NCI-H2171 treated with DMSO at 0.1 percent for 48 hours (cell line): Measurements from ENCODE around the gene NEUROG1.
A peak's percentile ranks its signal among the peaks of the same experiment; 100 is the strongest.

Source experiments
- DNase-seq: peaks from one replicate; lab custom pipeline; 2025; lab: John Stamatoyannopoulos, UW

Gene NEUROG1

DNA sequence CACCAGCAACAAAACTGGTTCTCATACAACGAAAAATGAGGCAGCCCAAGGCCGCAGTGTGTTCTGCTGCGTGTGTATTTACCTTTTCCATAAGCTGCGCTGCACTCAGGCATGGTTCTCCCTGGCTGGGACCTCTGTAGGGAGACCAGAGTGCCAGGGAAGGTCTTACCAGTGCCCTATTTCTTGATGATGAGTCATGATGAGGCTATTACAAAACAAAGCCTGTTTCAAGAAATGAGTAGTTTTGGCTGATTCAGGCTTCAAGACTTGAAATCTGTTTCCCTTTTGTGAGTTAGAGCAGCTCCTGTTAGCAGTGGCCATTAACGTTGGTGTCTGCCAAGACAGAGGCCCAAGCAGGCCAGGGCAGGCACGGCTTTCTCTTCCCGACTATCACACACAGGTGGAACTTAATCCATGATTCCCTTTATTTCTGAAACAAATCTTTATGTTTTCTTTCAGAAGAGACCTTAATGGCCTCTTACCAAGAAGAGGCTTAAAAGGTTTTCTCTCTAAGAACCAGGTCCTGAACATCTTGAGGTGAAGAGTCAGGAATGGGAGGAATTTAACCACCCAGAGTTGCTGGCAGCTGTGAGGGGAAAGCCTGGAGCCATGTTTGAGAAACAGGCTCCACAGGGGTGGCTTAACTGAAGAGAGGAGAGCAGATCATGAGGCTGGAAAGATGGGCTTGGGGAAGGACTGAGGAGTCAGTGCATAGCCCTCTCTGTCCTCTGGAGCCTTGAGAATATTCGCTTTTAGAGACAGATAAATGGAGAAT is 42.2 kb downstream of the NEUROG1 start:
- DNase-seq: no peak

DNA sequence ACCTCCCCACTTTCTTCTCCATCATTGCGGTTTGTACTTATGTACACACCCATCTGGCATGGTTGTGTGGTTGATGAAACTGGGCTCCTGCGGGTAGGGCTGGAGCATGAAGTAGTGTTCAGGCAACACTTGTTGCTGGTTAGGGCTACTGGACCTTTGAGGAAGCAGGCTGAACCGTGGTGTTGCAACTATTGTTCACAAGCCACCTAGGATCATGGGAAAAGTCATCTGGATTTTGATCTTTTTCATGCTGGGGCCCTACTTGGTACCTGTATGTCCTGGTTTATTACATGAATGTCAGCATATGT is 43.5 kb downstream of the NEUROG1 start:
- DNase-seq: no peak

DNA sequence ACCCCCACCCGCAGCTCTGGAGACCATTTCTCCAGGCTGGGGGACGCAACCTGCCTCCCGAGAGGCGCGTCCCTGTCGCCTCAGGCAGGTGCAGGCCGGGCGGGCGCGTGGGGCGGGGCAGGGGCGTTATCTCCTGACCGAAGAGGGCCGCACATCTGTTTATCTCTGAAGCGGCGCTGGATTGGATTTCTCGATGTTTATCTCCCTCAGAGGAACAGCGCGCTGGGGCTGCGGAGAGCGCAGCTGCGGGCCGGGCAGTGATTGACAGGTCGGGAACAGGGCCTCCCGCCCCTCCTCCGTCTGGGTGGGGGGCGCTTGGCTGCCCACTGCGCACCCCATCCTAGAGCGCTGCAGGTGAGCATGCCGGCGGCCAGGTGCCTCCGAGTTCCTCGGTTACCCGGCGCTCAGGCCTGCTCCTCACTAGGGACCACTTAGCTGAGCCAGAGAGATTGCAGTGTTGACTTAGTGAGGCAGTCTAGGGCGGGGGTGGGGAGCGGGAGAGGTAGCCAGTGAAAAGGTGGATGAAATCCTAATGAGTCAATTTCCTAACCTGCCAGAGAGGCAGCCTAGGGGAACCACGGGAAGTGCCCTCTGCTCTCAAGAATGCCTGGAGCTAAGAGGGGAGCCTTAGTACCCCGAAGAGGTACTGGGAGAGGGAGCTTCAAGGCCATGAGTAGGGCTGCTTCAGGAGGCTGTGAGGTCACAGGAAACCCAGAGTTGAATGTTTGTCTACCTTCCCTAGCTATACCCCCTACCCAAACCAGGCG is 44.0 kb downstream of the NEUROG1 start:
- peak; percentile 89 for DNase-seq

DNA sequence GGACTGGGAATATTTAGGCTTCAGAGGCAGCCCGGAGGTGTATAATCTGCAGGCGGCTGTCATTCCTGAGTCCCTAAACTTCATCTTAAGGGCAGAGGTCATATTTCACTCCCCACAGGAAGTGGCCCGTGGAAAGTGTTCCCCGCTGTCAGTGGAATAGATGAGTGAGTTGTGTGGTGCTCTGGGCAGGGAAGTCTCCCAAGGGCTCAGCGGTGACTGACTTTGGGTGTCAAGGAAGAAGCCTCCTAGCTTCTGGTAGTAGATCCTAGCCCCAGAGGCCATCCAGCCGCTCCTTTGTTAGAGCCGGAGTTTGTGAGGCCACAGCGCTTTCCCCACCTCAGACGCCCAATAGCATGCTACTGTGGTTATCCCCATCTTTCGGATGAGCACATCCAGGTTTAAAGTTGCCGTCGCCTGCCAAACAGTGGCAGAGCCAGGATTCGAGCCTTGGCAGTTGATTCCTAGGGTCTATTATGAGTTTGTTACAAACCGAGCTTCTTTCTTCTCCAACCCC is 44.7 kb downstream of the NEUROG1 start:
- DNase-seq: no peak

DNA sequence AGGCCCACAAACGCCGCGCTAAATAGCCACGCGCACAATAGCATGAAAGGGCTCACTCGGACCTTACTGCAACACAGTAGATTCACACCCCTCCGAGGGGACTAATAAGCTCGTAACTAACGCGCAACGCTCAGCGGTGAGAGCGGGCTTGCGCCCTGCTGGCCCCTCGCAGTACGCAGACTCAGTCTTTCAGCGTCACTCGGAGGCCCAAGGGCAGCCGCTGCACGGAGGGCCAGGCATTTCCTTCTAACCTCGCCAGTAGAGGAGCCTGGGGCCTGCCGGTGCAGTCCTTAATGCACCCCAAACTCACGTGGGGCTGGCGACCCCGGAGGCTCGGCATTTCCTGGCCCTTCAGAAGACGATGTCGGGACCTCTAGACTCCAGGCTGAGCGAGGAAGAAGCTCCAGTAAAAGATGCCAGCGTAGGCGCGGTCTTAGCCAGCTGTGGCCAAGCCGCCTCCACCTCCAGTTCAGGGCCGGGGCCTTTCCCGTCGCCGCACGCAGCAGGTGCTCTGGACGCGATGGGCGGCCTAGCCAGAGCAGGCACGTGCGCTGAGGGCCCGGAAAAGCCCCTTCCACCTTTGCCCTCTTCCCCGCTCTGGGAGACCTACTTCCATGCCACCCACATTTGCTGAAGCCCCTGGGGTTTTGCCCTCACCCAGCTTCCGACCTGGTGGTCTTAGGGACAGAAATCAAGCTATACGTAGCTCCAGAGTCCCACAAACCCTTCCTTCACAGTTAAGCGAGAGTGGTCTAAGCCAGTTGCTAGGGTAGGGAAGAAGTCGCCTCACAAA is 45.3 kb downstream of the NEUROG1 start:
- DNase-seq: no peak

DNA sequence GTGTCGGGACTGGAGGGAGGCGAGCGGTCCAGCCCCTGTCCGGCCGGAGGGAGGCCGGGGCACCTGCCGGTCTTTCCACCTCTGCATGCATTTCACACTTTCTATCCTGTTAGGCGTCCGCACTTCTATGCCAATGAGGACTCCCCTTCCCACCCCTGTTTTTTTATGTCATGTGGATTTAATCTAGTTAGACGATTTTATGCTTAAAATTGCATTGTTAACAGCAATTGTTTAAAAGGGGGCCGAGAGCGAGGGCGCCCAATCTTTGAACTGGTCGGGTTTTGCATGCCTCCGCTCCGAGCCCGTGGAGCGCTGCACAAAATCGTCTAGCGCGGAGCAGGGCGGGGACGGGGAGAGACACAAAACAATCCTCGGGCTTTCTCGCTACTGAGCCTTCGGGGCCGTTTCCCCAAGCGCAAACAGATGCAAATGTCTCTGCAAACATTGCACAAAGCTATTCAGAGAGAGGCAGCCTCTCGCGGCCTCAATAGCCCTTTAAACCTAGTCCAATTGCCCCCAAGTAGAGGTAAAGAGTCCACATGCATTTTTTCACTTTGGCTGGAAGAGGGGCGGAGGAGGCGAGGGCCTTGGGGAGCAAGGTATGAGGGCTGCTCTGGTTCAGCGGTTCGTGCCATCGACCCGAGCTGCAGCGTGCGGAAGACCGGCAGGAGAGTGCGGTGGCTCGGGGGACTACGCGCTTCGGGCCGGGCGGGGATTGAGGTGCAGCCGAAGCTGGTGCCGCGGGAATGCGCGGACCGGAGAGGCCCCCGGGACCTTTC is 46.1 kb downstream of the NEUROG1 start:
- DNase-seq: no peak

DNA sequence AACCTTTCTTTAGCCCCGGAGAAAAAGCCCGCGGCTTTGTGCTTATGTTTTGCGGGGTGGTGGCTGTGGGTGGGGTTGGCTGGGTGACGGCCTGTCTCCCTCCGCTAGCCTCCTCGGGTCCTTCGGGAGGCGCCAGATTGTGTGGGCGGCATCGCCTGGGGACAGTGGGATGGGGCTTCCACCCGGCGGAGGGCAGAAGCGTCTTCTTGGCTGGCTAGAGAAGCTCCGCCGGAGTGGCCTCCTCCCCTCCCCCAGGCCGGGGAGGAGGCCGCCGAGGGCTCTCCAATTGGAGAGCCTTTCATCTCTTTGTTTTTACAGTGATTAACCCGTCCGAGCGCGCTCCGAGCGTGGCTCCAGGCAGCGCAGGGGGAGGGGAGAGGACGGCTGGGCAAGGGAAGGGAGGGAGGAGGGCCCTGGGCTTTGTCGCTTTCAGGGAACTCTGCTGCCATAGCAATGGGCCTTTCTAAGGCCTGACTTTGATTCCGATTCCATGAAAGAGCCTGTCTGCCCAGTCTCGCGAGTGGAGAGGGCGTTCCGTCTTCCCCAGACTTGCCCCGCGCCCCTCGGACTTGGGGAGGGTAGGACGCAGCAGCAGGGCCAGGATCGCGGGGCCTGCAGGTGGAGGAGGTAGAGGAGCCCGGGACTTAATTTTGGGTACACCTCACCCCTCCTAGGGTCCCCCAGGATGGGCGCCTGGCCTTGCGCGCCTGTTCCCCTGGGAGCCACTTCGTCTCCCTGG is 46.9 kb downstream of the NEUROG1 start:
- DNase-seq: peak; percentile 89

DNA sequence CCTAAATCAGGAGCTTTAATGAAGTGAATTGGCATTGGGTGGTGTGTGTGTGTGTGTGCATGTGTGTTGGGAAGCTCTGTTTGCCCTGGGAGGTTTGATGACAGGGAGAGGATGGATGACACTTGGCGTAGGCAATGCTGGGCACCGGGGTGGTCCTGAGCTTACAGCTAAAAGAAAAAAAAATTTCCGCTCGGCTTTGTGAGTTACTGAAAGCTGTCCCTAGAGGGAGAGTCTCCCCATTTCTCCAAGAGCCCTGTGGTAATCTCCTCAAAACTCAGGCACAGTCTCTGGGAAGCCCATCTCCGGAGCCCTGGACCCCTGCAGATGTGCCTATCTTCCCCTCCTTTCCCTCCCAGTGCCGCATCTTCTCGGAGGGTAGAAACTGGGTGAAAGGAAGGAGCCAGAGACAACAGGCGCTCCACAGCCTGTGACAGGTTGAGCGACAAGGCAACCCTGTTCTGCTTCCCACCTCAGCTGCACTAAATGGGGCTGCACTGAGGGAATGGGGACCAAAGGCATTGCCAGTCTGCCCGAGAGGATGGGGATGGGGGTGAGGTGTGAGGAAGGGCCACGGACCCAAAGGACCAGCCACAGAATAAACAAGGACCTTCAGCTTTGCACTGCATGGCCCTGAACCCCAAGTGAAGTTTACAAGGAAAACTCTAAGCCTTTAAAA is 47.8 kb downstream of the NEUROG1 start:
- peak; percentile 56 for DNase-seq

DNA sequence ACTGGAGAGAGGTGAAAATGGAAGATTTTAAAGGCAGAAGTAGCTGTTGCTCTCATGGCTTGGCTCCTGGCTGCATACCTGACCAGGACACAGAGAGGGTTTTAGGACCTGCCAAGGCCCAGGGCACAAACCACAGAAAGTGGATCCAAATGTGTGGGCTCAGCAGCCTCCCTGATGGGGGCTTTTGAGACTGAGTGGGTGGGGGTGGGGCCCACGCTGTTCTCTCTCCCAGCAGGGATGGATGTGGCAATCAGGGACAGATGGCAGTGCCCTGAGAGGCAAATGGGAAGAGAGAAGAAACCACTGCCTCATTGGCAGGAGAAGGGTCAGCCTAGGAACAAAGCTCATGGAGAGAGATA is 48.7 kb downstream of the NEUROG1 start:
- DNase-seq: peak; percentile 39

DNA sequence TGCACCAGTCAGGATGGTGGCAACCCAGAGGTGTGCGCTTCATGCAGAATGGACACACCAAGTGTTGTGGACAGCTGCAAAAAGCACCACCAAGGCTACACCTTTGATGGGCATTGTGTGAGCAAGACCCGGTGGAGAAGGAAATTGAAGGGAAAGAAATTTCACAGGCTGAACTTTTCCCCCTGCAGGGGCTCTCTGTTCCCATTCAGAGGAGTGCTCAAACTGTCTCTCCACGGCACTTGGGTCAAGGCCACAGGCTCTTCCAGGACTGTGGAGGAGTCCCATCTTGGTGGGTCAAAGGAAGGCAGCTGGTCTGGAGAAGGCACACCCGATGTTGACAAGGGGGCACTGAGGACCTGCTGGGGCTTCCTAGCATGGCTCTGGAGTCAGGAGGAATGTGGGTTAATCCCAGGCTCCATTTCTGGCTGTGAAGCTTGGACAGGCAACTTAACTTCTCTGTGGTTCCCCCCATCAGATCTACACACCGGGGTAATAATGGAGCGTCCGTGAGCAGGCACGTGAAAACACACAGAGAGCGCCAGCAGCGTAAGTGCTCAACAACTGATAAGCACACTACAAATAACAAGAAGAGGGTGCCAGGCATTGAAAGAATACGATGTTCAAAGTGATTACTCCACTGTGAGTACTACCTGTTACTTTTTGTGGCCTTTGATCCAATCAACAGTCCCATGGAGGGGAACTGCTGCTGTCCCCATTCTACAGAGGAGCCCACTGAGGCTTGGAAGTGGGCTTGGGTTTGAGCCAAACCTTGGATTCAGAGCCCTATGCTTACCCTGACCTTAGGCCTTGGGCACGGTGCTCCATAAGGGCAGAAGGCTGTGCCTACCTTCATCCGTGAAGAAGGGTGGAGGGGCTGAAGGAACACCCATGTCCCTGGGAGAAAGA is 49.4 kb downstream of the NEUROG1 start:
- DNase-seq: no peak

DNA sequence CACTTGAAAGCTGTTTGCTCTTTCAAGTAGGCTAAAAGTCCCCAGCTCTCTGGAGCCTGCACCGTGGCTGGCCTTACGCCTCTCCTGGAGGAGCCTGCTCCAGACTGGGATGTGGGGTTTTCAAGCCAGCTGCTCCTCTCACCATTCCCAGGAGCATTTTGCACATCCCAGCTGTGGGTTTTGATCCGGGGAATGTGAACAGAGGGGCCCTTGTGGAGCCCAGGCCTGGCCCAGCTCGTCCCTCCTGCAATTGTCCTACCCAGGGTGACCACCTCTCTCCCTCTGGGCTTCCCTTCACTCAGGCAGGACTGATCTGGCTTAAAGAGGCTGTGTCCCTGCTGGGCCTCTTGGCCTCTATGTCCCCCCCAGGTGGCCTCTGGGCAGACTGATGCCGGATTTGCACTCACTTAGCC is 51.1 kb downstream of the NEUROG1 start:
- no peak for DNase-seq
